NCI-H2171 (cell line): Measurements from ENCODE around the gene TMPRSS11F.

Experiments used
- DNase-seq: peaks from one replicate; lab custom pipeline; 2025; lab: John Stamatoyannopoulos, UW

TMPRSS11F gene

GRCh38 chr4:68077737-68078136 is 51.9 kb downstream of the TMPRSS11F start:
- DNase-seq, result no peak

- no peak for DNase-seq
Observed at GRCh38 chr4:68077301-68077700, 52.4 kb downstream of the TMPRSS11F start.

- no peak for DNase-seq
Observed at GRCh38 chr4:68076194-68076593, 53.5 kb downstream of the TMPRSS11F start.

- DNase-seq, result no peak
Observed at GRCh38 chr4:68074397-68074796, 55.3 kb downstream of the TMPRSS11F start.

- no peak for DNase-seq
Observed at GRCh38 chr4:68070302-68070701, 59.4 kb downstream of the TMPRSS11F start.

GRCh38 chr4:68062501-68062900 is 67.2 kb downstream of the TMPRSS11F start:
- DNase-seq, result no peak

GRCh38 chr4:68038272-68038671 is 91.4 kb downstream of the TMPRSS11F start:
- no peak for DNase-seq

GRCh38 chr4:68021185-68021584 is 108.5 kb downstream of the TMPRSS11F start:
- DNase-seq, result no peak

GRCh38 chr4:68011684-68012083 is 118.0 kb downstream of the TMPRSS11F start:
- DNase-seq, result no peak
